Calu3 (cell line): Measurements from ENCODE around the gene PRELID3B. TPM values are rescaled to one million over a fixed set of nuclear protein-coding genes. Genes with fewer than 3 reads are reported as not detected.

ENCODE experiments used
- BruUV-seq: library from RNA; stranded (reverse); fragments of 400-500 nt; replicated peaks from 2 replicates; lab custom pipeline; 2021; lab: Mats Ljungman, UMichigan
- CTCF ChIA-PET: fragments of 300-600 bp; sonication (Branson Sonifier 250); formaldehyde crosslinking; loops from one replicate; lab custom pipeline; 2022; ENCODE audit warnings: antibody characterized with exemption; lab: Charles Lee
- DNase-seq: peaks from one replicate; pipeline ENCODE4 v3.0.0; 2022
- H3K27ac Mint-ChIP-seq: one replicate; pipeline ENCODE4 v1.8.0; 2022; ENCODE audit warnings: mixed read lengths; ENCODE audit not compliant: unreplicated experiment
- H3K27me3 Mint-ChIP-seq: one replicate; pipeline ENCODE4 v1.8.0; 2022; ENCODE audit warnings: mixed read lengths; ENCODE audit not compliant: unreplicated experiment
- H3K36me3 Mint-ChIP-seq: one replicate; pipeline ENCODE4 v1.8.0; 2022; ENCODE audit warnings: mild to moderate bottlenecking, moderate library complexity, mixed read lengths; ENCODE audit not compliant: insufficient read depth, unreplicated experiment
- H3K4me1 Mint-ChIP-seq: one replicate; pipeline ENCODE4 v1.8.0; 2022; ENCODE audit warnings: mild to moderate bottlenecking, low read depth, mixed read lengths; ENCODE audit not compliant: unreplicated experiment
- H3K4me3 Mint-ChIP-seq: one replicate; pipeline ENCODE4 v1.8.0; 2022; ENCODE audit warnings: mild to moderate bottlenecking, low read depth, moderate library complexity, mixed read lengths; ENCODE audit not compliant: unreplicated experiment
- H3K9me3 Mint-ChIP-seq: one replicate; pipeline ENCODE4 v1.8.0; 2022; ENCODE audit warnings: low read depth, mixed read lengths; ENCODE audit not compliant: unreplicated experiment
- intact Hi-C: fragments of 100-400 bp; cut with micrococcal nuclease; formaldehyde crosslinking; loops from one replicate; pipeline ENCODE4 v1.10.0; 2022; ENCODE audit not compliant: unreplicated experiment
- total RNA-seq: library from RNA; stranded (reverse); gene quantifications from 2 replicates; pipeline ENCODE4 v1.2.3, GENCODE V29; 2022
- TF ChIP-seq, protein P1 (sequence below): fragments of 200-600 bp; IDR thresholded peaks from one replicate; pipeline ENCODE4 v1.8.0; 2022; ENCODE audit warnings: antibody characterized with exemption; ENCODE audit not compliant: unreplicated experiment

The PRELID3B gene
- total RNA-seq, 1 experiment from 2014 or later, result 136 TPM

- BruUV-seq, result no TSS peak
- H3K4me3 Mint-ChIP-seq, result no peak overlapping the region
- no peaks in the 10 kb centered on the region for H3K9me3 Mint-ChIP-seq
- no peaks in the 10 kb centered on the region for H3K36me3 Mint-ChIP-seq
- CTCF ChIA-PET, result no interaction called here
- H3K27me3 Mint-ChIP-seq, result peaks cover 93% of the 10 kb centered on the region
- H3K27ac Mint-ChIP-seq, result no peak overlapping the region
- intact Hi-C loops, result no loop called here
- TF ChIP-seq, protein P1, sequence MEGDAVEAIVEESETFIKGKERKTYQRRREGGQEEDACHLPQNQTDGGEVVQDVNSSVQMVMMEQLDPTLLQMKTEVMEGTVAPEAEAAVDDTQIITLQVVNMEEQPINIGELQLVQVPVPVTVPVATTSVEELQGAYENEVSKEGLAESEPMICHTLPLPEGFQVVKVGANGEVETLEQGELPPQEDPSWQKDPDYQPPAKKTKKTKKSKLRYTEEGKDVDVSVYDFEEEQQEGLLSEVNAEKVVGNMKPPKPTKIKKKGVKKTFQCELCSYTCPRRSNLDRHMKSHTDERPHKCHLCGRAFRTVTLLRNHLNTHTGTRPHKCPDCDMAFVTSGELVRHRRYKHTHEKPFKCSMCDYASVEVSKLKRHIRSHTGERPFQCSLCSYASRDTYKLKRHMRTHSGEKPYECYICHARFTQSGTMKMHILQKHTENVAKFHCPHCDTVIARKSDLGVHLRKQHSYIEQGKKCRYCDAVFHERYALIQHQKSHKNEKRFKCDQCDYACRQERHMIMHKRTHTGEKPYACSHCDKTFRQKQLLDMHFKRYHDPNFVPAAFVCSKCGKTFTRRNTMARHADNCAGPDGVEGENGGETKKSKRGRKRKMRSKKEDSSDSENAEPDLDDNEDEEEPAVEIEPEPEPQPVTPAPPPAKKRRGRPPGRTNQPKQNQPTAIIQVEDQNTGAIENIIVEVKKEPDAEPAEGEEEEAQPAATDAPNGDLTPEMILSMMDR, result no peak
- DNase-seq, result no peak
- H3K4me1 Mint-ChIP-seq, result no peaks in the 10 kb centered on the region
These were observed 35.6 kb upstream of the PRELID3B start for GRCh38 chr20:59078231-59078630.

GRCh38 chr20:59077705-59078104 is 35.1 kb upstream of the PRELID3B start:
- no peak overlapping the region for H3K4me3 Mint-ChIP-seq
- no peaks in the 10 kb centered on the region for H3K36me3 Mint-ChIP-seq
- BruUV-seq, result no TSS peak
- intact Hi-C loops, result no loop called here
- peaks cover 93% of the 10 kb centered on the region for H3K27me3 Mint-ChIP-seq
- no peak for DNase-seq
- no peaks in the 10 kb centered on the region for H3K4me1 Mint-ChIP-seq
- no peaks in the 10 kb centered on the region for H3K9me3 Mint-ChIP-seq
- CTCF ChIA-PET, result interaction anchor here (0.7 kb wide), 1 partner anchor 10 kb away, joined by 5 read pairs; no protein-coding TSS in a partner anchor
- no peak overlapping the region for H3K27ac Mint-ChIP-seq
- TF ChIP-seq, protein P1, result no peak

DNA sequence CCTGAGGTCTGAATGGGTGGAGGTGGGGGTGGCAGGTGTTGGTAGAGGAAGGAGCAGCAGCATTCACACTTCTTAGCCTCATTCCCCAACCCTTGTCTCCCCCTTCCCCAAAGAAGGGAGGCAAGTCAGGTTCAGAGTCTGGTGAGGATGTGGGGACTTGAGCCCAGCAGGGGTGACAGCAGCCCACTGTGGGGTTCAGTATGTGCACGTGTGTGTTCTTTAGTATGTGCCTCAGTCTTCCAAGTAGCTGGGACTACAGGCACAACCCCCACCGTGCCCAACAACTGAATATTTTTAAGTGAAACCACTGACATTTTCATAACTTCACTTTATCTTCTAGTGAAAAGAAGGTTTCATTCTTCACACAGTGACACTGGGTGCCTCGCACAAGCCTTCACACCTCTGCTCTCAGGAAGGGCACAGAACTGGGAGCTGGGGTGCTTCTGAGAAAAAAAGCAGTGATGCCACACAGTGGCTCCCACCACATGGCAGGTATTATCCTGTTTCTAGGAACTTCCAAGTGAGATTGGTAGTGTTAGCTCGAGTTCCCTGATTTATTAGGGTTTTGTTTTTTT is 33.4 kb upstream of the PRELID3B start:
- Mint-ChIP-seq H3K9me3 (no peaks in the 10 kb centered on the region), H3K27ac (no peak overlapping the region), H3K27me3 (peaks cover 99% of the 10 kb centered on the region), H3K36me3 (no peaks in the 10 kb centered on the region), H3K4me1 (no peaks in the 10 kb centered on the region), H3K4me3 (no peak overlapping the region)
- intact Hi-C loops, result no loop called here
- DNase-seq, result no peak
- BruUV-seq, result no TSS peak
- CTCF ChIA-PET, result interaction anchor here (0.6 to 0.7 kb wide), 3 partner anchors 28 to 420 kb away, joined by 3 to 6 read pairs (median 5); no protein-coding TSS in a partner anchor
- TF ChIP-seq, protein P1, result no peak

GRCh38 chr20:59074456-59074855 is 31.9 kb upstream of the PRELID3B start:
- intact Hi-C loops, result loop anchor here (1.0 kb wide), 1 partner anchor 11 kb away; no protein-coding TSS in a partner anchor
- DNase-seq, result no peak
- H3K9me3 Mint-ChIP-seq, result no peaks in the 10 kb centered on the region
- H3K4me3 Mint-ChIP-seq, result no peak overlapping the region
- TF ChIP-seq, protein P1, result no peak
- H3K4me1 Mint-ChIP-seq, result no peaks in the 10 kb centered on the region
- BruUV-seq, result no TSS peak
- CTCF ChIA-PET, result no interaction called here
- no peak overlapping the region for H3K27ac Mint-ChIP-seq
- peaks cover 99% of the 10 kb centered on the region for H3K27me3 Mint-ChIP-seq
- no peaks in the 10 kb centered on the region for H3K36me3 Mint-ChIP-seq
